NCI-H1930 (cell line): ENCODE data around the gene DCLK1.

ENCODE experiments used
- DNase-seq, 2 experiments: peaks; one replicate each; lab custom pipeline; 2025; lab: John Stamatoyannopoulos, UW

Gene DCLK1

DNA sequence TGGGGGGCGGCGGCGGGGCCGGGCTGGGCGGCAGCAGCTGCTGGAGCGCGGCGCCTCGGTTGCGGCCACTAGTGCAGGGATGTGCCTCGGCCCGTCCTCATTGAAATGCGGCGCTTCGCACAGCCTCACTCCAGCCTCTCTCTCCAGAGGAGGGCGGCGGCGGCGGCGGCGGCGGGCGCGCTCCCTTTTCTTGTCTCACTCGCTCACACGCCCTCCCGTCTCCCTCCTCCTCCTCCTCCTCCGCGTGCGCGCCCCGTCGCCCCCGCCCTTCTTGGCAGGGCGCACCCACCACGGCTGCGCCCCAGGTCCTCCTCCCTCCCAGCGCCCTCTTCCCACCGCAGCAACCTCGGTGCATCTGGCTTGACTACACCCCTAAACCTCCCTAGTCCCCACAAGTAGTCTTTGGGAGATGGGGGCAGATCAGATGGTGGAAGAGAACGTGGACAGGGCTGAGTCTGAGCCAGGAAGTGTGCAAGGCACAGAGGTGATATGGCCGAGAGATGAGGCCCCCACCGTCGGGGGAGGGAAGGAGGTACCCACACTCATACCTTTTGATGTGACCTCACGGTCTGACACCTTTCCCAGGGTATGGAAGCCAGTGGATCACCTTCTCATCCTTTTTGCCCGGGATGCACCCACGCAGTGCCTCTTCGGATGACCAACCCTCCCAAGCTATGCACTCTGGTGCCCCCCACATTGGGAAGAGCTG is at the start of gene DCLK1:
Gene DCLK1, minus strand, starts transcription at position 161 of the 709 bp plus-strand sequence.
- DNase-seq = peak; percentile 61 to 75

DNA sequence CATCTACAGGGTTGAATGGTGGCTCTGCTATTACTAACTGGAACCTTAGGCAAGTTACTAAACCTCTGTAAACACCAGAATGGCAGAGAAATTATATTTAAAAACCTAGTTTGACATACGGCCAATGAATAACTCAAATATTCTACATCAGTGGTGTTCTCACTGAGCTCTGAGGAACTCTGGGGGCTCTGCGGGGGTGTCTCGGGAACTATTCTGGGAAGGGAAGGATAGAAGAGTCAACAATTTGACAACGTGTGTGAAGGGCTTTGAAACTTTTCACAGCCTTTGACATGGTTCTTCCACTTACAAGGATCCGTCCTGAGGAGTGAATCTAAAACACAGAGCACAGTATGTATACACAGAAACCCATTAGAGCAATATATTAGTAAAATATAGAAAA is 44.4 kb upstream of the DCLK1 start:
- DNase-seq = no peak

DNA sequence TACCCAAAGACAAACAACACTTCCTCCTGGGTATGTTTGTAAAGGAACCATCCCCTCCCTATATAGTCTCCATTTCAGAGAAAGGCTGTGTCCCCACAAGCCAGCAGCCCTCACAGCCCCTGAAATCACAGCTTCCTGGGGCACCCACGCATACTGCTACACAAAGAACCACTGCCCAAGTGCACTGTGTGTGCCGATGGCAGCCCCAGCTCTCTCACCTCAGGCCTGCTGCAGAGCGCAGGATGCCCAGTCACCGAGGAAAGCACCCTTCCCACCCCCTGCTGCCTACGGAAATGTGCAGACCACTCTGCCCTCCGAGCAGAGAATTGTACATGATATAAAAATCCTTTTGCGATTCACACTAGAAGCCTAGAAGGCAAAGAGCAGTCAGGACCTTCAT is 43.7 kb upstream of the DCLK1 start:
- DNase-seq = peak in 1 of 2 experiments; percentile 55

DNA sequence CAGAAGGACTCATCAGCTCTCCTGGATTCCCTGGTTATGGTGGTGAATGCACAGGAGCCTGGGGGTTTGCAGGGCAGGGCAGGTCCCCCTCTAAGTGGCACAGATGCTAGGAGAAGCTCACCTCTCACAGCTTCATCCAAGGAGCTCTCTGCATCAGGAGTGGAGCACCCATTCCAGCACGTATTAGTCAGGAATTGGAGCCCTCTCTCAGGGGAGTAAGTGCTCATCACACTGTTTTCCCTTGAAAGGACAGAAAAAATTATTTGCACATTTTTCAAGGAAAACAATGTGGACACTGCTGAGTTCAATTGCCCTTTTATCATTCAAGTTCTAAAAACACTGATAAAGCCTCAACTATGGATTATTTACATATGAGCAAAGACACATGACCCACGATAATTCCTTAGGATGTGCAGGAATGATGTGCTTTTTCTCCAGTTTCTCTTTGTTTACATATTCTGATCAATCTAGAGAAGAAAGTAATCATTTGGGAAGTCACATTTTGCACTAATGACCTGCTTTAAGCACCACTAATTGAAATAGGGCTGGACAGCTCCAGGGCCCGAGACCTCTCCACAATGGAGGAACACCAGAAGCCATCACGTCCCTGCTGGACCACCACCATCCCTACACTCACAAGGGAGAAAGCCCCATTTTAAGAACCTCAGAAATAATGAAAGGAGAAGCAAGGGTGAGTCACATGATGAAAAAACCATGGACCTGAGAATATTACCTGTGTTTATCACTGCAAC is 42.6 kb upstream of the DCLK1 start:
- no peak for DNase-seq

DNA sequence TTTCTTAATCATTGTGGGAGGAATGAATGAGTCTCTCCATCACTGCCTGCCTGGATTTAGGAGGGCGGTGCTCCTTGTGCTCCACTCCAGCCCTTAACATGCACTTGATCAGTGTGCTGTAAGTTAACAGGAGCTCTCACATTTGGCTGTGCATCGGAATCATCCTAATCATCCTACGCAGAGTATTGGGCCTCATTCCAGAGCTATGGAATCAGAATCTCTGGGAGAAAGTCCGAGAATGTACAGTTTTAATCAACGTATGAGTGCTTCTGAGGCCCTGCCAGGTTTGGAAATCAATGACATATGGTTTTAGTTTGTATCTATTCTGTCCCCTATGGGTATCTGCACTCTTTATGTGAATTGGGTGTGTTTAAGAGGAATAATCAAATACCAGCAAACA is 34.9 kb upstream of the DCLK1 start:
- no peak for DNase-seq

DNA sequence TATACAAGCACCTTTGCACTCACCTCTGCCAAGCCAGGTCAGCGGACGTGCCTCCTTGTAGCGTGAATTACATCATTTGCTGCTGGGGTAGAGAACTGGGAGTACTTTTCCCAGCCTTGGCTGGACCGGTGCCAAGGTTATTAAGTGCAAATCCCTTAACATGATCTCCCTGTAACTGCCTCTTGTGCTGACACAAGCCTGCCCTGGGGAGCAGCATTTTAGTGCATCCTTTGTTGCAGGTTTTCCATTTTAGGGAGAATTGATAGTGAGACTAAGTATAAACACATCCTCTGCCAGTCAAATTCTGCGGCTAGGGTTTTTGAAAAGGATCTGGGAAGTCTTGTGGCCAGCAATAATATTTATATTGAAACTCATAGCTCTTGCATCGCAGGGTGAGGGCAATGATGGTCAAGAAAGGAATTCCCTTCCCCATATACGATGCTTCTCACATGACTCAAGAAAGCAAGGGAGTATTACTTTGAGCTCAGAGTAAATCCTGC is 32.7 kb upstream of the DCLK1 start:
- DNase-seq = peak; percentile 83 to 96

DNA sequence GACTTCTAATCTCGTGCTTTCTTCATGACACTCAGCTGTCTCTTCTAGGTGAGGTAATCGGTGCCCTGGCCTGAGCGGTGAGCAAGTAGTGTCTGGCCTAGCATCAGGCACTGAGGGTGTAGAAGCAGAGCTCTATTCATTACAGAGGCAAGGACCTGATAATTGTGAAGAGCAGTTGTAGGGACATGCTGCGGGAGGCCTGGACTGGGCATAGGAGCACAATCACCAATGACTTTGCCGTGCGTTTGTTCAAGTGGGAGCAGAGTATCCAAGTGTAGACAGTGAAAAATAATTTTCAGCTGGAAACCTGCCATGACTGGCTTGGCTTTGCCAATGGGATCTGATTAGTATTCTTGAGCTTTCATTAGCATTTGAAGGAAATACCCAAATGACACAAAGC is 32.1 kb upstream of the DCLK1 start:
- peak in 1 of 2 experiments; percentile 55 for DNase-seq

DNA sequence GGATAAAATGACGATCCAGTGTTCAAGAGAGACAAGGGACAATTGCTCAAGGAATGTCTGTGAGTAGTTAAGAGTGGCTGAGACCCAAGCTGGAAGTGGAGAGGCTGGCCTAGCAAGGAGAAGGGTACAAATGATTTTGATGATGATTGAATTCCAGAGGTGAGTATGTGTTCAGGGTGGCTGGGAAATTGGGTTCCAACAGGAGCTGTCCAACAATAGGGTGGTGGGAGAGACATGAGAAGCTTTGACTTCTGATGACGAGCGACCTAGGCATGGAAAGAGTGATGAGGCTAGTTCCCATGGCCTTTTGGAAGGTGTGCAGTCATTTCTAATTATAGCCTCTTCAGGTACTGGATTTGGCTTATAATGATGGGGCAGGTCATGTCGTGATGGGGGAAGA is 29.1 kb upstream of the DCLK1 start:
- no peak for DNase-seq

DNA sequence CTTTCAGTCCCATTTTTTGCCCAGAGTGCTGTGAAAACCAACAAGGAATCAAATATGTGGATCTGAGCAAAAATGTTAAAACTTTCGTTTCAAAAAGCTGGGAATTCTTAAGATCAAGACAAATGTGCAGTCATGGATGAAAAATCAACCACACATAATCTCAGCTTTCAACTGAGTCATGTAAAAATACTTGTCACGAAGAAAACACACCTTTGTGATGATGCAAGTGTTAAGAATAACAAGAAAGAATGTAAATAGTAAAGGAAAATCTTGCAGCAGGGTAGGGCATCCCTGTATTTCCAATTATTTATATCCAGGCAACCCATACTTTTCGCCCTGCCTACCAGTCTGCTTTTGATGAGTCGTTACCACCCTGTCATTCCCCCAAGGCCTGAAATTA is 27.4 kb upstream of the DCLK1 start:
- no peak for DNase-seq

DNA sequence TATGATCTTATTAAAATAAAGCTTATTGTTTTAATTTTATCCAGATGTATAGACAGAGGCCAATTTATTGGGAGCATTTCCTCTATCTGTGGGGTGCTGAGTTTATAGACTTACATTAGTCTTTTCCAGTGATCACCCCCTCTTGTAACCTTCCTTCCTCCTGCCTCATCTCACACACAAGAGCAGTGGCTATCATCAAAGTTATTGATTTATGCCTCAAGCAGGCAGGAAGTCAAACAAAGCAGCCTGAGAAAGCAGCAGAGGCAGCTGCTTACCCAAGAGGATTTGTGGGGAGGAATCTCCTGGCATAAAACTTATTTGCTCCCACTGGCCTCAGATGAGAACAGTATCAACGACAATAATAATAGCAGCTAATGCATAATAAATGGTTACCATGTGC is 26.3 kb upstream of the DCLK1 start:
- DNase-seq = no peak

DNA sequence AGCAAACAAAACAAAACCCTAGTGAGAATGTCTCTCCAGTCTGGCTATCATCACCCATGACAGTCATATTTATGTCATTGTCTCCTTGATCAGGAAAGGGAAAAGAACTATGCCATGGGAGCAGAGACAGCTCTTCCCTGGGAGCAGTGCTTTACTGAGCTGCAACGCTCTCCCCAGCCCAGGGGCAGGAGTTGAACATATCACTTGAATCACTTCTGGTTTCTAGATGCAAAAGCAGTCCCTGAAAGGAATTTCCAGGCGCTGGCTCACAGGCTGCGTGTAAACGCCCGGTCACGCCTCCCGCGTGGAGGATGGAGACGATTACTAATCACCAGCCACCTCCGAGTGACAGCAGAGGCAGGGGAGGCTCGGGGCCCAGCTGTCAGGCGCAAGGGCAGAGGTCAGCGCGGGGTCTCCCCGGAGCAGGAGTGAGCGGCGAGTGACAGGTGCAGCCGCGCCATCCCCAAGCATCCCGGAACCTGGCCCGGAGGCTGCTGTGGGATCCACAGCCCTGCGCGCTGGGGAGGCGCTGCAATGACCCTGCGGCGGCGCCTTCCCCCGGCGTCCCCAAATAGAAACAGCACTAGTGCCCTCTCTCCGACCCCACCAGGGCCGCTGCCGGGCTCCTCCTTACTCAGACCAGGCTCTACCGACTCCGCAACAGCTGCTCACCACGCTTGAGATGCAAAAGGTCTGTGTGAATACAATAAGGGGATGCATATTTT is 23.5 kb upstream of the DCLK1 start:
- no peak for DNase-seq

DNA sequence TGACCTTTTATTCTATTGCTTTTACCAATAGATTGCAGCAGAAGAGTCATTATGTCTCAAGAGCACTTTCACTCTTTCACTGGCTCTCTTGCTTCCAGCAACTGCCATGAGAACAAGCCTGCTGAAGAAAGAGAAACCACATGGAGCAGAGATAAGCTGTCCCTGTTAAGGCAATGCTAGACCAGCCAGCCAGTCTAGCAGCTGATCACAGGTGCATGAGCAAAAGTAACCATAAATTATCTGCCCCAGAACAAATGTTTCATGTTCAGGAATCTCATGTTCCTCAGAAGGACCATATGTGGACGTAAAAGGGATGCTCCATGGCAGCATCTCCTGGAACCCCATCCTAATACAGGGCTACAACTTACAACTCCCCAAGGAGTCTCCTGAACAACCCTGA is 20.4 kb upstream of the DCLK1 start:
- no peak for DNase-seq

DNA sequence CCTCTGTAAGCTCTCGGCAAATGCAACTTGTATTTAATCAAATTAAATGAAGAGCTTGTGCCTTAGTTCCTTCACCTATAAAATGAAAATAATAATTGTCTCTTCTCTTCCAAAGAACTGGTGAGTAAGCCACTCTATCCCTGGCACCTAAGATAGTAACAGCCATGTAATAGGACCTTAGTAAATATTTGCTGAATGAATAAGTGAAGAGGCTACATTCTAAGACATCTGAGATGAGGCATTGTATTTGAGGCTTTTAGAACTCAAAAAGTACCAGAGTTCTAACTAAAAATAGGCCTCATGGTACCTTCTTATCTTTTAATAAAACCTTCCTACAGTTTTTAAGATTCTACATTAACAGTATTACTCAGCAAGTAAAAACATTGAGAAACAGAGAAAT is 17.3 kb upstream of the DCLK1 start:
- DNase-seq = no peak

DNA sequence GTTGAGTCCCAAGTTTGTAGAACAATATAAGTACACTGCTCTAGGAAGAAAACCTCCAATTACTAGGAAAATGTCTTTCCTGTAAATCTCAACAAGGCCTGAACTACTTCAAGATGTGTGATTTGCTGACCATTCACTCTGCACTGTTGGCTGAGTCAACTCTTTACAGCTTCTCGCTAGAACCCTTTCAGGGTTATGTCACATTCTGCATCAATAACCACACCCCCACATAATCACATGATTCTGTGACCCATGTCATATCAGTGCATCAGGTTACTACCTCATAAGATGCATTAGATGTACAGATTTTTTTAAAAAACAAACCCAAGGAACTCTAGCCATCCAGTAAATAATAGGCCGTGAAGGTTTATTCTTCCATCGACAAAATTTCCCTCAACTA is 16.1 kb upstream of the DCLK1 start:
- DNase-seq = no peak

DNA sequence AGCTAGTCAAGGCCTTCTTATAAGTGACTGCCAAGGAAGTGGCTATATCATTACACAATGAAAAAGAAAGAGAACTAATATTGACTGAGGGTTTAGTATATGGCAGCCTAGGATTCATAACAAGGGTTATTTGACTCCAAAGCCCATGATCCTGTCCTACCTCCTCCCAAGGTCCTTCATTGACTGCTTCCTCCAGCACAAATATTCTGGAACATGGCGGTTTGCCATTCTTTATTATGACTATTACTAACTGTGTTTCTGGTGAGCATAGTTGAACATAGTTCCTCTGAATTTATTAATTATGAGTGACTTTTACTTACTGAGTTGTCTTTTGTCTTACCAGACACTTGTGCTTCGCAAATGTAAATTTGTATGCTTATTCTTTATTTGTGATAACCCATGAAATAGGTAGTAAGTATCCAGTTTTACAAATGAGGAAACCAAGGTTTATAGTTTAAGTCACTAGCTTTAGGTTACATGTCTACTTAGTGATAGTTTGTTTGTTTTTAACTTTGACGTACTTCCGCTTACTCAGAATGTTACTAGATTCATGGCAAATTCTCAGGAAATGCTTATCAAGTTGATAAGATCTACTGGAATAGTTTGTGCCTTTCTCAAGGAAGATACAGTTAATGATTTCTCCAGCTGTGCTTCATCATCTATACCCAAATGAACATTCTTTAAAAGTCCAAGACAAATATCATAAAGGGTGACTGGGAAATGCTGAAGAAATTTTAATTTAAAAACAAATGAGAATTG is 15.5 kb upstream of the DCLK1 start:
- DNase-seq = no peak

DNA sequence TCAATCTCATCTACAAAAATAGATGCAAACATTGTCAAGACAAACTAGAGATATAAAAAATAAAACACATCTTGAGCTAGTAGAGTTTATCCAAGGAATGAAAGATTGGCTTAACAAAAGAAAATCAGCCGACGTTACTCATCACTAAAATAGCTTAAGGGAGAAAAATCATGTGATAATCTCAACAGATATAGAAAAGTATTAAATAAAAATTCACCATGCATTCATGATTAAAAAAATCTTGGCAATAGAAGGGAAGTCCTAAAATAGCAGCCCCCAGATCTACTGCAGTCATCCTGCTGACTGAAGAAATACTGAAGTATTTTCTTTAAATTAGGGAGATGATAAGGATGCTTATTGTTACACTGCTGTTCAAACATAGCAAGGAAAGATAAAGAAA is 12.6 kb upstream of the DCLK1 start:
- no peak for DNase-seq

DNA sequence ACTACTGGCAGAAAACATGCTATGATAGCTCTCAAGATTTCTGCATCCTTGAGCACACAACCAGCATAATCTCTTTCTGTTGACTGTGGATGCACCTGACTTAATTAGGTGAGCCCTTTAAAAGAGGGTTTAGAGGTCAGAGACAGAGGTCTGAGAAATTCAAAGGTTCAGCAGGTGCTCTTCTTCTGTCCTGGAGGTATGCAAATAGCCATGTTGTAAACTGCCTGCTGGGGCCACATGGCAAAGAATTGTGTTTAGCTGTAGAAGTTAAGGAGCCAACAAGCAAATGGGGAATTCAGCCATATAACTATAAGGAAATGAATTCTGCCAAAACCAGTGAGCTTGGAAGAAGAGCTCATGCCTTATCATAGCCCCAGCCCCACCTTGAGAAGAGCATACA is 11.6 kb upstream of the DCLK1 start:
- no peak for DNase-seq

DNA sequence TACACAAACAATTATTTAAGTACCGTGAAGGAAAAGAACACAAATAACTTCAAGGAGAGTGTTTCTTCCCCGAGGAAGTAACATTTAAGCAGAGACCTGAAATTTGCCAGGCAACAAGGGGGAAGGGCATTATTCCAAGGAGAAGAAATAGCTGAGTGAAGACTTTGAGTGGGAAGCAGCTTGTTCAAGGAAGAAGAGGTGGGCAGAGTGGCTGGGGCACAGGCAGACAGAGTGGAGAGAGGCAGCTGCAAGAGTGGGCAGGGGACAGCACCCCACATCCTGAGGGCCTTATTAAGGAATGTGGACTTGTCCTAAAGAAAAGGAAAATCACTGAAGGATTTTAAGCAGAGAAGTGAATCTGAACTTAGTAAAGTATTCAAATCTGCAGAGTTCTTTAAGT is 4.7 kb upstream of the DCLK1 start:
- DNase-seq = no peak

DNA sequence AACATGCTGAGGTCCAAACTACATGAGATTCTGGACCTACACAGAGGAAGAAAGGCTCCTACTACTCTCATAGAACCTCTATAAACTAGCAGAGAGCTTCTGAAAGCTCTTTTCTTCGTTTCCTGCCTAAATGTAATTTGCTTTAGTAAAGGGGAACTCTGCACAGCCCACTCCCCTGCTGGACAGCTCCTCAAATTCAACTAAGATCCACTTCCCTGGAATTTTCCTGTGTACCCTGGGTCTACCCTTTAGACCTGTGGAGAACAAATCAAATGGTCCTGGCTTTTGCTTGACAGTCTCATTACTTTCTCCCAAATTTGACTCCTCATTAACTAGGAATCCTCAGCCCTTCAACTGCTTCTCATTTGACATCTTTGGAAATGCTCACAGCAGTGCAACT is 3.5 kb upstream of the DCLK1 start:
- DNase-seq = no peak

DNA sequence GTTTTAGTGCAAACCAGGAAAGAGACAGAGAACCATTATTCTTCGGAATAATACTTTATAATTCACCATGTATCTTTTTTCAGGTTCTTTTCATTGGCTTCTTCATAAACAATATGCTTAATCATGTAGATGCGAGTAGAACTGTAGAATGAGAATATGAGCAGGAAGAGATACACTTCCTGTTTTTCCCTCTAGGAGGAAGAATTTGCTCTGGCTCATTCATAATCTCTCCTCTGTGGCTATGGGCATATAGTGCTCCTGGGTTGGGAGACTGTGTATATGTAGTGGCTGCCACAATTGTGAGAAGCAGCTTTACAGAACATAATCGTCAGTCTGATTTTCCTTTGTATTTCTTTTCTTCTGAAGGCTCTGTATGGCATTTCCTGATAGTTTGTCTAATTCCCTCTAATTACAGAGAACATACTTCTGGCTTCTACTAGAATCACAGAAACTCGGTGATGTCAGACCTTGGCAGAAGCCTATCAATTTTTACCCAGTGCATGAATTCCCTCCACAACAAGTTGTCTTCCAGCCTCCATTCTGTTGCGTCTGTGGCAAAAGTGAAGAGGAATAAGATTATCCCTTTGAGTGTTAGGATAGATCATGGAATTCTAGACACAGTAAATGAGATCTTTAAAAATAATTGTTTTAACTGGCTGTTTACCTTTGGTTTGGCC is 2.9 kb upstream of the DCLK1 start:
- DNase-seq = peak; percentile 14 to 41

DNA sequence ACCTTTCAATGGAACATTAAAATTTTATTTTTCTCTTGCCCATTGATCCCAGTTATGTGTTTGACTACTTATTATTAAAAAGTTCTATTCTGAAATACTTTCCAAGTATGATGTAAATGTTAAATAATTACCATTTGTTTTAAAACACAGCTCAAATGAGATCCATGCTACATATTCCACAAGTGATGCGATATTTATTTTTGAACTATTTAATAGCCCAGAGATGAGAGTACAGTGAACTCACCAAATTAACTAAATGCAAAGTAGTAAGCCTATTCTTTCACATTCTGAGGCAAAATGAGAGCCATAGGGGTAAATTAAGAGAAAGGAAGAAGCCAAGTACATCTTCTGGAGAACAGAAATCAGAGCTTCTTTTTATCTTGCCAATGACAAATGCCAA is 1.2 kb upstream of the DCLK1 start:
- DNase-seq = no peak

DNA sequence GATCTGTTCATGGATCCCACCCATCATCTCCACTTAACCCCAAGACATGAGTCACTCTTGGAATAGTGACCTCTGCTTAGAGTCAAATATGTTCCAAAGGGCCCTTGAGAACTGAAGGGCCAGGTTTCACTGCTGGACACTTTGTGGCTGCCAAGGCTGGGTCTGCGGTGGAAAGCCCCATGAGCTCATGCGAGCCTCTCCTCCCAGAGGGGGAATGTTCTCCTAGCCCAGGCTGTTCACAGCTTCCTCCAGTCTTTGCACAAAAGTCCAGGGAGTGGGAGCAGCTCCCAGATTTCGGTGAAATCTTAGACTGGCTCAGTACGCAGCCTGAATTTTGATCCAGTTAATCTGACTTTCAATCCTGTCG is 732 bp upstream of the DCLK1 start:
- DNase-seq = peak in 1 of 2 experiments; percentile 45
